CD4-positive, alpha-beta T cell treated with Interleukin-6 for 4 hours (primary cell): ENCODE measurements around the gene AATF.
"Not testable (repeated sequence)": the region's sequence is repeated elsewhere in the genome, so short reads cannot be mapped to it uniquely, and the experiment has no call there.

Experiments
- DNase-seq: peaks from one replicate; pipeline ENCODE4 v3.0.0-alpha.2; 2020; ENCODE audit warnings: mixed read lengths

Gene AATF

DNA sequence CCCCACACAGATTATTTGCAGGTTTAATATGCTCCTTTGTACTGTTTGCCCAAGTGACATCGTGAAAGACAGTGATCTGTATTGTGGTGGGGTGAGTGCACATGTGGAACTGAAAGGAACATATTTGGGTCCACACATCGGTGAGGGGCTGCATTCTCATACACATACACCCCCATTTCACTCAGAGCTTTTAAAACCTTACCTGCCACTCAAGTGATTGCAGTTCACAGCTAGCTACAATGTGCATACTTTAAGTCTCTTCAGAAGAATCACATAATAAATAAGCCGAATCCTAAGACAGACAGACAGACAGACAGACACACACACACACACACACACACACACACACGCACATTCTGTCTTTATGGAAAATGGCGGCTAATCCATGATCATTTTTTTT, 102.6 kb downstream of the AATF start:
- DNase-seq: no peak

DNA sequence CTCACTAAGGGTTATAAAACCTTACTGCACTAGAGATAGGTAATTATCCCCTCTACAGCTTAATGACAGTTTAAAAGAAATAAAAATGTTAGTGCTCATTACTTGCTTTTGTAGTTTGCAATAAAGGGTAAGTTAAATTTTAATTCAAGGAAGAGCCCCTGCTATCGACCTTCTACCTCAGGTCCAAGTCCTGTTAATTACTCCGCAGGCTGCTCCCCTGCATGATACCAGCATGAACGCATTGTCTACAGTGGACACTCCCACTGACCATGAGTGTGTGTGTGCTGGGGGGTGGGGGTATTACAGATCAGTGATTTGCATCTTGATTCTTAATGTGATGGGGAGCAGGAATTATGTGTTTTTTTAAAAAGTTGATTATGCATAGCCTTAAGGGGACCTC, 103.1 kb downstream of the AATF start:
- no peak for DNase-seq

DNA sequence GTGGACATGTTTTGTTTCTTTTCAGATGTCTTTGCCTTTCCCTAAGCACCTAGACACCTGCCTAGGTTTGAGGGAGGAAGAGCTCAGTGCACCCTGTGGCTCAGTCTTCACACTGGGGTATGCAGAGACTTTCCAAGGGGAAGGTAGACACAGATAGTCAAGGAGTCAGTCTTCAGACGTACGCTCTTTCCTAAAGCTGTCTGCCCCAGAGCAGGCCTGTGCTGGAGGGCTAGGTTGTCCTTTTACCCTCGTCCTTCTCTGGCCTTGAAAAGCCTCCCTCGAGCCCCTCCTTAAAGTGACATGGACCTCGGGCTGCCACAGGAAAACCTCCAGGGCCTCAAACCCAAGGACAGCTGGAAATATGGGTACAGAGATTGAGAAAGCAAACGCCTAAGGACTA, 103.7 kb downstream of the AATF start:
- no peak for DNase-seq

DNA sequence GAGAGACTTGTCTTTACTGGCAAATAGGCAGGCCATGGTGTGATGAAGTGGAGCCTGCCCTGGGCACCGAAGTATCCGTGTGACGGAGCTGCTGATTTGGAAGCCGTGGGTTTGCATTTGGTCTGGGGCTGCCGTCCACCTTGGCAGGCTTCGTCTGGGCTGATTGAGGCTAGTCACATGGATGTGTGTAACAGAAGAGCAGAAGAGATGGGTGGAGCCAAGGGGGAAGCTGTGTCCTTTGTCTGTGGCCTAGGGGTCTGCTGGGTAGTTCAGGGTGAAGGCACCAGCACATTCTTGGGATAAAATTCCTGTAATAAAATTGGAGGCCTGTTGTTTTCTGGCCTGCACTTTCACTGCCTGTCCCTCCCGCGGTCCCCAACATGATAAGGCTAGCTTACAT, 106.1 kb downstream of the AATF start:
- no peak for DNase-seq

DNA sequence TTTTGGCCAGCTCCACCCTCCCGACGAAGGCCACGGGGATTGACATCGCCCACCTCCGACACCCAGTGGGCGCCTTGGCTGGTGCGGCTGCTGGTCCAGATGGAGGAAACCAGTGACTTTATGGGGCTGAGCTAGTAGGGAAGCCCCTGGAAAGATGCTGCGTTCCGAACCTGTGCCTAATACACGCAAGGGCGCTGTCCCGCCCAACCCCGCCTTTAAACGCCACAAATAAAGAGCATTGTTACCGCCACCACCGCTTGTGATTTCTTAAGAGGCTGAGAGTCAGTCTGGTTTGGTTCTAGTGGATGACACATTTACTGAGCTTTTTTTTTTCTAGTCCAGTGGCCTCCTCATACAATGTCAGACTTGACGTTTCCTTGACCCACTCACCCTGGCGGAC, 107.9 kb downstream of the AATF start:
- no peak for DNase-seq

DNA sequence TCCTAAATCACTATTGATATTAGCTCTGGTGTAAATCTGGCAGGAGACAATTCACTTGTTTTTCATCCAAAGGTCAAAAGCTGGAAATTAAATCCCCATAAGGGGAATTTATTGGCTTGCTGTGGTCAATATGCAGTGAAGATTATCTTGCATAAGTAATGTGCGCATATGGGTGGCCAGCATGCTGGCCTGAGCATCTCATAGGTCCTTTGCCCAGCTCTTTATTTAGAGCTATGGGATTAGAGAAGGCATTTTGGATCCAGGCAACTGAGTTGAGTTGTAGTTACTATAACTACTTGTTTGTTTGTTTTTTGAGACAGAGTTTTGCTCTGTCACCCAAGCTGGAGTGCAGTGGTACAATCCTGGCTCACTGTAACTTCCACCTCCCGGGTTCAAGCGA, 110.7 kb downstream of the AATF start:
- no peak for DNase-seq

DNA sequence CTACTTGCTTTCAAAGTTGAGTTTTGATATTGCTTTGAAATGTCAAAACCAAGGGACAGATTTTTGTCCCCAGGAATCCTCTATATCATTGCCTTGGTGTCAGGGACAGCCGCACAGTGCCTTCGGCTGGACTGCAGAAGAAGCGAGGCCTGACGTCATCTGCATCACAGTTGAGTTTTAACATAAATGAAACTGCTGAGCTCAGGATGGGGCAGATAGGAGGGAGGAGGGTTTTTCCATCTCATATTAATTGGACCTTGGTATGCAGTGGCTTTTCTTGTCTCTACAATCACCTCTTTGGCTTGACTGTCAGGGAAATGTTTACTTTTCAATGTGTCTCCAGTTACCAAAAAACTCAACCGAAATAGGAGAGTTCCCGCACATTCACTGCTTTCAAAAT, 111.3 kb downstream of the AATF start:
- DNase-seq: no peak

DNA sequence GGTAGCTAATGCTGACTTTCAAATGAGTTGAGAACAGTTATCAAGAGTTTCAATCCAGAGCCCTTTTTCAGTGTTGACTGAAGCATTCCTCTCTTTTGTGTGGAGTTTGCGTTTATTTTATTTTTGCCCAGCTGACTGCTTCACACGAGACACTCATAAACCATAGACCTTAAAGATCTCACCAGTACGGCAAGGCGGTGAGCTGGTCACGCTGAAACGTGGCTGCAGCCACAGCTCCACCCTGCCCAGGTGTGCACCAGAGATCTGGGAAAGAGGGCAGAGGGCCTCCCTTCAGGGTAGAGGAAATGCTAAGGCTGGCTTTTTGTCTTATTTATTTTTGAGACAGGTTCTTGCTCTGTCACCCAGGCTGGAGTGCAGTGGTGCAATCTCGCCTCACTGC, 112.2 kb downstream of the AATF start:
- DNase-seq: no peak

DNA sequence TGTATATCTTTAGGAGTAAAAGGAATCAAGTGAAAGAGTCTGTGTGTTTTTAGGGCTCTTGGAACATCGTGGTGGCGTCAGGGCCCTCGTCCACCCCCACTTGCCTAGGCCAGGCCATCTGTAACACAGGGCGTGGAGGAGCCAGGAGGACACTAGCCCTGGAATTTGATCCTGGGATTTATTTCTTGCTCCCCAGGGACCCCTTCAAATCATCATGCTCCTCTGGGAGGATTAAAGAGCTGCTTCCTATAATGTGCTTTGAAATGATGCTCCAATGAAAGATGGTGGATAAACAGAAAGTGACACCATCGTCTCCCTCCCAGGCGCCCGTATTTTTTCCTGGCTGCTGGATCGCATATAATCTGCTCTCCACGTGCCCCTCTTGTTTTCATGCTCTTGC, 113.3 kb downstream of the AATF start:
- DNase-seq: no peak

DNA sequence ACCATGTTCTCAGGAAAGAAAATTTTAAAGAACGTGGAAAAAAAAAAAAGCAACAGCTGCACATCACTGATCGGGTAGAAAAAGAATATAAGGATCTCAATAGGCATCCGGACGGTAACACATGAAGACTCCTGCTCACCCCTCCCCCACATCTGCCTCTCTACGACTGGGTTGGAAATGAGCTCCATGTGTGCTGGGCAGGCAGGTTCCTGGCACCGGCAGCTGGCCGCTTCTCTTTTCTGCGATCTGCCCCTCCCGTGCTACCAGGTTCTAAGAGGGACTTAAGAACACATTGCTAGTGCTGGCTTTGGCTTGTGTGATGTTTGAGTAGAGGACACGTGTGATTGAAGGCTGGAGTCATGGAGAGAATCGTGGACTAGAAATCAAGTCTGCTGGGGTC, 115.5 kb downstream of the AATF start:
- no peak for DNase-seq

DNA sequence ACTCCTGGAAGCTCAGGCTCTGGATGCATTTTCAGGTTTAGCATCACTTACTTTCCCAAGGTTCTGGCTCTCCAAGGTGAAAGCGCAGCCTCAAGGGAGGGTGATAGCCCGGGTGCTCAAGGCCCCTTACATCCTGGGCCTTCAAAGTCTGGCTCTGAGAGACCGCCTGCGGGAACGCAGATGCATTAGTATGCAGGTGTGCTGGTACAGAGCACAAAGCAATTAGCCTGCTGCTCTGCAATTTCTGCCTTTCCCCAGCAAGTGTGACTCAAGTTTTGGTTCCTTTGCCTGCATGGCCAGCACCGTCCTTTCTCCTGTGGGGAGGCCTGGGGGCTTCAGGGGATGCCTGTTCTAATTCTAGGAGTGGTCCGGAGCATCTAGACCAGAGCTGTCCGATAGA, 116.2 kb downstream of the AATF start:
- DNase-seq: no peak

DNA sequence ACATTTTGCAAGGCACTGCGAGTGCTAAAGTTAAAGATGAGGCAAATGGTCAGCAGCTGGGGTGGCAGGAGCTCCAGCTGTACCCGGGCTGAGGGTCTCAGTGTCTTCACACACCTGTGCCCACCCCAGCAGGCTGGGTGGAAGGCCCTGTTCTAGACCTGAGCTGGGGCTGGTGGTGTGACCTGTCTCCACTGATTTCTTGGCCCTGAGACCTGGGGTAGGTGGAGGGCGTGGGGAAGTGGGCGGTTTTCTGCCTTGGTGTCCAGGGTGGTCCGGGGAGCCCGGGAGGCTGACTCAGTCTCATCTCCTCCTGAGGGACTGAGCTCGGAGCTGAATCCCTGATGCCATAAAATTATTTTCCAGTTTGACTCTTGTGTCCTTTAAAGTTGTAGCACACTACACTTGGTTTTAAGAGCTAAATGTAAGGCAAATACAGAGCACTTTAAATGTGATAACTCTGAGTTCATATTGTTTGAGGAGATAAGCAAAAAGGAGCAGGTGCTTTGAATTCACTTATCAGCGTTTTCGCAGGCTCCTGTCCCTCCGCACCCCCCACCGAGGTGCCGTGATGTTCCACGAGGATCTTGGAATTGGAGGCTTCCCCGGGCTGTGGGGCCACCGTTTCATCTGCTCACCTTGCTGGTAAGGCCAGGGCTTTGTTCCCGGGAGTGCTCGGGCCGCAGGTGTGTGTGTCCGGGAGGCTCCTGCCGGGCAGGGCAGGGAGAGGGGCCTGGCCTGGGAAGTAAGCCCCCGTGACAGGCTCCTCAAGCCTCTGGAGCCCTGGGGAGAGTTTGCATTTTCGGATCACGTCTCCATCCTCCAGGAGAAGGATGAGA, 117.0 kb downstream of the AATF start:
- DNase-seq: no peak

DNA sequence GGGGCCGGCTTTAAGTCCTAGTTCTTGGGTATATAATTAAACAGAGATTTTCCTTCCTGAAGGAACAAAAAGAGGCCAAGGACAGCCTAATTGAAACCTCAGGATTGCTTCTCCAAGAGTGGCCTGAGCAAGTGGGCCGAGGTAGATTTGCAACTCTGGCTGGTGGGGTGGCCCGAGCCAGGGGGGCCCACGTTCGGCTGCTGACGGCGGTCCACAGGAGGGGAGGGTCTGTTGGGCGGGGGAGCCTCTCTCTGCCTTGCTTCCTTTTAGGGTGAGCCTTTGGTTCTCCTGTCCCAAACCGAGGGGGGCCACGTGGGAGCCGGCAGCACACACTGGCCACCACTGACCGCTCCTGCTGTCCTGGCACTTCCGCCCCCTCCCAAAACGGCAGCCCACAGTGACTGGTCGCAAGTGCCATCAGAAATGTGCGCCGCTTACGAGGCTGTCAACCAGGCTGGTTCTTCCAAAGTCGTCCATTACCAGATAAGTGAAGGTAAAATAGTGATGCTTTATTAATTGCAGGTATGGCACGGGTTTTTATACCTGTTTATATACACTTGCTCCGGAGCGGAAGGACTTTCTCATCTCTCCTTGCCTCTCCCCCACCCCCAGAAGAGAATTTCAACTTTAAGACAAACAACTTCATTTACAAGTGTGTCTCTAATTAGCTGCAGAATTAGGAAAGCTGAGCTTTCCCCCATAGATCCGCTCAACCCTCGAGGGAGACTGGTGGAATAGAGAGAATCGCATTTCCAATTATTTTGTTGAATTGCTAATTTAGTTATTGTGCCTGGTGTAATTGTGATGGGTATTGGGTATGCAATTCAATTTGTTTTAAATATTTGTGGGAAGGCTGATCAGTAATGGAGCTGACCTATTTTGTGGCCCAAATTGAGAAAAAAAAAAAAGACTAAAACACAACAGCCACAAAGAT, 117.8 kb downstream of the AATF start:
- DNase-seq: no peak

DNA sequence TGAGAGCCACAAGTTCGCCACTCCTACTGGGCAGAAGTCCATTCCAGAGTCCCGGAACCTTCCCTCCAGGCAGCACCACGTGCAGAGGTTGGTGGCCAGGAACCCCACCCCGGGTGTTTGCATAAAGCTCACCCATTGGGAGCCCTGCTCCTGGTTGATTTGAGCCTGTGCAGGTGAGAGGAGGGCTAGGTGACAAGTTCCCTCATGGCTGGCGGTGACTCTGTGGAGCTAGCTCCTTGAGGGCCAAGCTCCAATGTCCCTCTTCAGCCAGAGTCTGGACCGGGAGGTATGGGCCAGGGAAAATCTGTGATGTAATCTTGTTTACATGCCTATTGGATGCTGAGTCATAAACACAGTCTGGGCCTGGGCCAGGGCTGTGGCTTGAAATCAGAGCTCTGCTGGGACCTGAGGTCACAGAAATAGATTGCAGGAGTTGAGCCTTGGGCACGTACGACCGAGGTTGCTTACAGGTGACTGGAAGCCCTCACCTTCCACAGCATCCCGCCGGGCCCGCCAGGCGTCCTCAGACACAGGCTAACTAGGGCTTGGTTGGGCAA, 118.9 kb downstream of the AATF start:
- DNase-seq: no peak

DNA sequence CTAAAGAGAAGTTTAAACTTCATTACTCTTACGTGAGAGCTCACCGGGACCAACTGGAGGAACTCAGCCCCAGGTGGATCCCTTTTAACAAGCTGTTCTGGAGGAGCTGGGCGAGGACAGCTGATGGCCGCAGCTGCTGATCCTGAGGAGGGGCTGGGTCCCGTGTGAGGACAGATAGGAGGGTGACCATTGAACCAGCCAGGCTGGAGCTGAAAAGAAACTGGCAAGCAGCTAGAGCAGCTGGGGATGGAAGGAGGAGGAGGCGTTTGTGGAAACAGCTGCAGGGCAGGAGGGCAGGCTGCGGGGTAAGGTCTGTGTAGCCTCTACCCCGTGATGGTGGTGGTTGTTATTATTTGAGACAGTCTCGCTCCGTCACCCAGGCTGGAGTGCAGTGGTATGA, 119.5 kb downstream of the AATF start:
- no peak for DNase-seq

DNA sequence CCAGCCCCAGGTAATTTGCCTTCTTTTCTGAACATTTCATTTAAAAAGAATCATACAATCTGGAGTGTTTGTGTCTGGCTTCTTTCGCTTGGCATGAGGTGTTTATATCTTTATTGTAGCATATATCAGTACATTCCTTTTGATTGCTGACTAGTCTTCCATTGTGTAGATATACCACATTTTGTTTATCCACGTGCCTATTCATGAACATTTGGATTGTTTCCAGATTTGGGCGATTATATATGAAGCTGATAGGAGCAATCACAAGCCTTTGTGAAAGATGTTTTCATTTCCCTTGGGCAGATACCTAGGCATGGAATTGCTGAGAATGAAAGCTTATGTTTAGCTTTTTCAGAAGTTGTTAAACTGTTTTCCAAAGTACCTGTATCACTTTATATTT, 120.3 kb downstream of the AATF start:
- DNase-seq: no peak

DNA sequence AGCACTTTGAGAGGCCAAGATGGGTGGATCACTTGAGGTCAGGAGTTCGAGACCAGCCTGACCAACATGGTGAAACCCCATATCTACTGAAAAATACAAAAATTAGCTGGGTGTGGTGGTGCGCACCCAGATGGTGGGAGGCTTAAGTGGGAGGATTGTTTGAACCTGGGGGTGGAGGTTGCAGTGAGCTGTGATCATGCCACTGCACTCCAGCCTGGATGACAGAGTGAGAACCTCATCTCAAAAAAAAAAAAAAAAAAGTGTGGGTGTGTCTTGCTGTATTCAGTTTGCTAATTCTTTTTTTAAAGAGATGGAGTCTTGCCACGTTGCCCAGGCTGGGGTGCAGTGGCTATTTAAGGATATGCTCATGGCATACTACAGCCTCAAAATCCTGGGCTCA, 124.7 kb downstream of the AATF start:
- DNase-seq: not testable (repeated sequence)

DNA sequence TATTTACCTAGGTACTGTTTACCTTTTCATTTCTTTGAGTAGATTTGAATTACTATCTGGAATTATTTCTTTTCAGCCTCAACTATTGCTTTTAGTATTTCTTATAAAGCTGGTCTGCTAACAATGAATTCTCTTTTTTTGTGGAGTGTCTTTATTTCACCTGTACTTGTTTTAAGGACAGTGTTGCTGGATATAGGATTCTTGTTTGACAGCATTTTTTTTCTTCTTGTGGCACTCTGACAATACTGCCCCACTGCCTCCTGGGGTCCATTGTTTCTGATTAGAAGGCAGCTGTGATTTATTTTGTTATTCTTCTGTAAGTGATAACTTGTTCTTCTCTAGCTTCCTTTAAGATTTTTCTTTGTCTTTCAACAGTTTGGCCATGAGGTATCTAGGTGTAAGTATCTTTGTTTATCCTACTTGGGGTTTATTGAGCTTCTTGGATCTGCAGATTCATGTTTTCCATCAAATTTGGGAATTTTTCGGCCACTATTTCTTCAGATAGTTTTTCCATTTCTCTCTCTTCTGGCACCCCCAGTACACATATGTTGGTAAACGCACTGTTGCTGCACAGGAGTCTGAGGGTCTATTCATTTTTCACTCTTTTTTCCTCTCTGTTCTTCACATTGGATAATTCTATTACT, 130.4 kb downstream of the AATF start:
- no peak for DNase-seq

DNA sequence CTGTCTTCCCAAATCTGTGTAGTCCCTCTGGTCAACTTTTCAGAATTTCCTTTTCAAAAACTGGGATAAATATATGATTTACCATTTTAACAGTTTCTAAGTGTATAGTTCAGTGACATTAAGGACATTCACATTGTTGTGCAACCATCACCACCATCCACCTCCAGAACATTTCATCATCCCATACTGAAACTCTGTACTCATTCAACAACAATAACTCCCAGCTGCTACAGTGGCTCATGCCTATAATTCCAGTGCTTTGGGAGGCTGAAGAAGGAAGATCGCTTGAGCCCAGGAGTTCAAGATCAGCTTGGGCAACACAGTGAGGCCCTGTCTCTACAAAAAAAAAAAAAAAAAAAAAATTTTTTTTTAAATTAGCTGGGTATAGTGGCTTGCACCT, 131.0 kb downstream of the AATF start:
- no peak for DNase-seq

DNA sequence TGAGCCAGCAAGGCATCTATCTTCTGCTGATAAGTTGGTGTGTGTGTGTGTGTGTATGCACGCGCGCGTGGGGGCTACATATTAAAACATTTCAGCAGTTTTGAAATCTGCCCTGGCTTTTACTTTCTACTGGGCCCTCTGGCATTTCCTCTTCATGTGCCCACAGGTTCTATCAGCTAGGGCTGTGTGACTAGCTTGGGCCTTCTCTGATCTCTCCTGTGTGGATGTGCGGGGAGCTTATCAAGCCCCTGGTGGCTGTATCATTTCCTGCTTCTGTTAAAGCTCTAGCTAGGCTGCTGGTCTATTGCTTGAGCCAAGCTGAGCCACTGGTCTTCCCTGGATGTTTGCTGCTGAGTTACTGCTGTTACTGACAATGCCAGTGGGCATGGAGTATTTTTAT, 132.5 kb downstream of the AATF start:
- no peak for DNase-seq

DNA sequence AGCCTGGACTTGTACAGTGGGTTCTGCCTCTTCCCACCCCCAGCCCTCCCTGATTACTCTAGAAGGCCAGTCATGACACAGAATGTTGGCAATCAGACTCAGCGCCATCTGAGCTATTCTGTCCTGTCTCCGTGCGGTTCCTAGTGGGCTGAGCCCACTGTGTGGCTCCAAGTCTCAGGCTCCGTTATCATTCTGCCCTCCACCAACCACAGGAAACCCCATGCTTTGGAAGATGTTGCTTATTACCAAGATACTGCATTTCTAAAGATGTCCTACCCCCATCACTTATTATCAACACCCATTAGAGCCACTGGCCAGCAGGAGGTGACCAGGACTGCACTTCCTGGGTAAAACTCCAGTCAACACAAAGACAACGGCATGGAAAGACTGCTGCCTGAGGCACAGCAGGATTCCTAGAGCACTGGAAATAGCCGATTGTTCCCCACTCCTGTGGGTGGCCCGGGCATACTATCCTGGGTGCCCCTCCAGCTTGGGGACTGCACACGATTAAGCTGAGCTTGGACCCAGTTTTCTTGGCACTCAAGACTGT, 133.6 kb downstream of the AATF start:
- DNase-seq: no peak

DNA sequence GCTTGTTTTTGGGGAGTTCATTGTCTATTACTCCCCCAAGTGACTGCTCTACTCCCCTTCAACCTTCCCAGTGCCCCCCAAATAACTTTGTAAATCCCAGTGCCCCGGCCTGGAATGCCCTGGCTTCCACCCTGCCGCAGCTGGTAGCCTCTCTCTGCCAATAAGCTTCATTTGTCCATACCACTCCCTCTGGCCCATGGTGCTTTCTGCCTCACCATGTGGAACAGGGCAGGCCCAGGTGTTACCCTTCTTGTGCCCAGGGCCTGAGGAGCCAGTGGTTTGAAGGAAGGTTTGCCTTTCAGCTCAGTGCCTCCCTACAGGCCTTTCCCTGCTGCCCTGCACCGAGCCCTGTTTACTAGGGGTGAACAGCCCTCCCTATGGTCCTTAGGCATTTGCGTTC, 134.2 kb downstream of the AATF start:
- no peak for DNase-seq

DNA sequence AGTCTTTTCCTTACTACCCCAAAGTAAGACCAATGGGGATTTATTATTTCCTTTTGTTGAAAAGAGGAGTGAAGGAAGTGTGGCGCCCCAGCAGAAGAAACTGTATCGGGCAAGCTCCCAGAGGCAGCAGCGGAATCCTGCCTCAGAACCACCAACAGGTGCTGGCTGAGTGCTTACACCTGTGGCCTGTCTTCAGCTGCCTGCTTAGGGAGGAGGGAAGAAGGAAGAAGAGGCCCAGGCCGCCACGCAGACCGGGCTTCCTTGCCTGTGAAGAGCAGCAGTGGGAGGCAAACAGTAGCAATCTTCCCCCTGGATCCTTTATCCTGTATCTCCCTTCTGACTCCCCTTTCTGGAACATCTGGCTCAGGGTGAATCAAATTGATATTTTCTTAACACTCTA, 134.7 kb downstream of the AATF start:
- DNase-seq: no peak
